Amniotic epithelial cell (primary cell): Measurements from ENCODE around the gene PRR12.

Experiments
- DNase-seq: peaks from one replicate; pipeline ENCODE4 v3.0.0-alpha.2; 2010; ENCODE audit warnings: low read depth

PRR12 gene

GRCh38 chr19:49665351-49666119, 74.6 kb downstream of the PRR12 start, which contains the start of the genes BCL2L12 and IRF3:
BCL2L12 (plus strand) TSS chr19:49665933; CDS start chr19:49666693, 760 bp downstream.
IRF3 (minus strand) TSS chr19:49665857; CDS start chr19:49664838, 1,019 bp downstream.
- DNase-seq, result peak; percentile 90

- DNase-seq, result no peak
Measured at GRCh38 chr19:49666120-49666444, 75.1 kb downstream of the PRR12 start.

- DNase-seq, result no peak
Measured at GRCh38 chr19:49667473-49667872, 76.5 kb downstream of the PRR12 start.

GRCh38 chr19:49669516-49669915, 78.5 kb downstream of the PRR12 start:
- no peak for DNase-seq

- peak; percentile 46 for DNase-seq
Measured at GRCh38 chr19:49672131-49672919, 81.3 kb downstream of the PRR12 start.
